Smooth muscle cell of bladder (primary cell): ENCODE results near the gene LYPD3. TPM values are rescaled to one million over a fixed set of nuclear protein-coding genes. Genes with fewer than 3 reads are reported as not detected.

Experiments used
- total RNA-seq: library from RNA; depleted of rRNA; stranded (reverse); fragments of >200 nt; gene quantifications from 2 replicates; pipeline ENCODE4 v1.2.3, GENCODE V29; 2014

The LYPD3 gene
- 0.09 and 0.14 TPM in 2 replicates for total RNA-seq

DNA sequence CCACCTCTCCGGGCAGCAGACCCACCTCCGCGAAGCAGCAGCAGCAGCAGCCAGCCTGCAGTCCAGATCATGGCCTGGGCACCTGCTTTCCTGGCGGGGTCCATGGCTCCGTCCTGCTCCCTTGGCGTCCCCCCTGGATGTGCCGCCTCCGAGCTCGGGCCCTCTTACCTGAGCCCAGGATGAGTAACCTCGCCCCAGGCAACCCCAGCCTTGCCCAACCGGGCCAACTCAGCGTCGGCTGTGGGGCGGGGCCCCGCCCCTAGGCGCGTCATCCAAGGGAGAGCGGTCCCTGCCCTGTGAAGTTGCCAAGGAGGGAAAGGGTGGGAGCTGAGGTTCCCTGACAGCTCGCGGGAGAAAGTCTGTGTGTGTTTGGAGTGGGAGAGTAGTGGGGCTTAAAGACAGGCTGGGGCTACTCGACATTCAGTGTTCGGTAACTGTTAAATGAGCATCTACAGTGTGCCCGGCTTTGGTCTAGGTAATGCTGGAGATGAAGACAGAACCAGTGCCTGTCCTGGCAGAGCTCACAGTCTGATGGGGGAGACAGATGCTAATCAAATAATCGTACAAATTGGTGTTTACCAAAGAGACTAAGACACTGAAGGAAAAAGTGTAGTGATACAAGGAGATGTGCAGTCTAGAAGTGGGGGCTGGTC, at the start of gene LYPD3:
LYPD3 (minus strand) TSS at position 141 of the 653 bp plus-strand sequence; CDS start at position 104, 37 bp downstream.

DNA sequence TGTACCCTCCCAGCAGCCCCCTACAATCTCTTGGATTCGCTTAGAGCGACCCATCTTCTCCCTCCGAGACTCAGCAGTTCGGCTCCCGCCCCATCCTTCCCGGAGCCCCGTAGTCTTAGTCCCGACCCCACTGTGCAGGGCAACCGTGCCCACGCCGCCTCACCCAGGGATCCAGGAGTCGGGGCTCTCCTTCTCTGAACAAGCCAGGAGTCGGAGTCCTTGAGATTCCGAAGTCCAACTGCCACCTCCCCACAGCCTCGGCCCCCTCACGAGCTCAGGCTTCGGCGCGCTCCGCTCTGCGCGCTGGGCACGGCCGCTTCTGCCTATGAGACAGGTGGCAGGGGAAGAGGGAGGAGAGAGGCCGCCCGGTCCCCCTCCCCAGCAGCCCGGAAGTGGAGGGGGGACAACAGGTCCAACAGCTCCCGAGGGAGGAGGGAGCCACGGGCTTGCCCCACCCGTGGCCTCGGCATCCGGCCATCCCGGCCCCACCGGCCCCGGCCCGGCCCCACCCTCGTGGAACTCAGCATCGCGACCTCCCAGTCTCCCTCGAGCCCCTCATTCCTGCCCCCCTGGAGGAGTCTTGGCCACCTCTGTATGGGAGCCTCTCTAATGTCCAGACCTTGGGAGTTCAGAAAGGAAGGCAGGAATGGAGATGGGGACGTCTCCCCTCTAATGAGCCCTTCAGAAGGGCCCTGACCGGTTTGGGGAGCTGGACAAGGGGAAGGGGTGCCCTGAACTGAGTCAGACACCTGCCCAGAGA, 39.2 kb upstream of the LYPD3 start, which contains the start of gene PHLDB3:
PHLDB3 (minus strand) TSS at position 321 of the 760 bp plus-strand sequence. CDS start 628 bp downstream, outside the sequence.

DNA sequence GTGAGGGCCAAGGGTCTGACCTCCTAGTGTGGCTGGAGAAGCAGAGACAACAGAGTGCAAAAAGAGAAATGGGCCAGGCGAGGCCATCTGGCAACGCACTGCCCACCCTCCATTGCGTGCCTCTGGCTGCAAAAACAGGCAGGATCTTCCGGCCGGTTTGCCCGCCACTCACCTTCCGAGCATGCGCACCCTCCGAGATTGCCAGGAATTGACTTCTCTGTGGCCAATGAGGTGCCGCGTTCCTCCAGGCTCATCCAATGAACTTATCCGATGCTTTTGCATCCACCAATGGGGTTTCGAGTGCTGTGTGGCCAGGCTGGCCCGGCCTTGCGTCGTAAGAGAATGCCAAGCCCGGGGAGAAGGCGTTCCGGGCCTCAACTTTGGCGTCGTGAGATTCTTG, 50.9 kb downstream of the LYPD3 start, which contains the start of gene TEX101:
TEX101 (plus strand) TSS at position 337 of the 400 bp plus-strand sequence. CDS start 1,030 bp downstream, outside the sequence.

Other genes starting within 250 kb of the LYPD3 start
- 0.09 TPM in 1 of 2 replicates, not detected in the other for gene PSG9, start 196.1 kb downstream of the LYPD3 start, total RNA-seq
- gene CD177, start 111.9 kb downstream of the LYPD3 start, total RNA-seq: 0.09 TPM in 1 of 2 replicates, not detected in the other
- not detected in 2 replicates for gene TEX101, start 50.7 kb downstream of the LYPD3 start, total RNA-seq
- 15.4 and 19.2 TPM in 2 replicates for gene PHLDB3, start 39.1 kb upstream of the LYPD3 start, total RNA-seq
- gene ETHE1, start 61.6 kb upstream of the LYPD3 start, total RNA-seq: 92.9 and 117 TPM in 2 replicates
- gene ZNF575, start 67.6 kb upstream of the LYPD3 start, total RNA-seq: 0.14 and 0.28 TPM in 2 replicates
- gene XRCC1, start 109.9 kb upstream of the LYPD3 start, total RNA-seq: 7.7 and 11.8 TPM in 2 replicates
- gene PINLYP, start 110.2 kb upstream of the LYPD3 start, total RNA-seq: 0.55 and 1.4 TPM in 2 replicates
- gene IRGQ, start 130.5 kb upstream of the LYPD3 start, total RNA-seq: 15.6 and 17.4 TPM in 2 replicates
- gene ZNF576, start 131.0 kb upstream of the LYPD3 start, total RNA-seq: 7.1 and 11.4 TPM in 2 replicates
- gene SRRM5, start 146.5 kb upstream of the LYPD3 start, total RNA-seq: not detected in 2 replicates
- 35.0 and 37.5 TPM in 2 replicates for gene ZNF428, start 154.0 kb upstream of the LYPD3 start, total RNA-seq
- gene CADM4, start 174.2 kb upstream of the LYPD3 start, total RNA-seq: 2.0 and 3.0 TPM in 2 replicates
- 75.2 and 84.7 TPM in 2 replicates for gene PLAUR, start 204.6 kb upstream of the LYPD3 start, total RNA-seq